NCI-H1436 (cell line): ENCODE results near the gene CHST15.

Experiments
- DNase-seq: peaks from one replicate; lab custom pipeline; 2025; lab: John Stamatoyannopoulos, UW

Gene CHST15

GRCh38 chr10:123998197-123999141 lies 94.9 kb downstream of the CHST15 start:
- DNase-seq, result no peak

GRCh38 chr10:123997486-123998196 lies 95.8 kb downstream of the CHST15 start:
- DNase-seq, result no peak

GRCh38 chr10:123997013-123997412 lies 96.4 kb downstream of the CHST15 start:
- DNase-seq, result no peak

GRCh38 chr10:123996302-123996701 lies 97.1 kb downstream of the CHST15 start:
- DNase-seq, result no peak

- peak; percentile 16 for DNase-seq
Measured at GRCh38 chr10:123995461-123996131, 97.8 kb downstream of the CHST15 start.

- no peak for DNase-seq
Measured at GRCh38 chr10:123995082-123995460, 98.3 kb downstream of the CHST15 start.

GRCh38 chr10:123994417-123995081 lies 98.8 kb downstream of the CHST15 start:
- DNase-seq, result peak; percentile 86

- DNase-seq, result no peak
Measured at GRCh38 chr10:123993534-123994416, 99.6 kb downstream of the CHST15 start.

- no peak for DNase-seq
Measured at GRCh38 chr10:123991611-123992570, 101.5 kb downstream of the CHST15 start.

- DNase-seq, result no peak
Measured at GRCh38 chr10:123990889-123991288, 102.5 kb downstream of the CHST15 start.

GRCh38 chr10:123988694-123989093 lies 104.7 kb downstream of the CHST15 start:
- no peak for DNase-seq

GRCh38 chr10:123986736-123987135 lies 106.7 kb downstream of the CHST15 start:
- DNase-seq, result no peak

- DNase-seq, result no peak
Measured at GRCh38 chr10:123974406-123974805, 119.0 kb downstream of the CHST15 start.

- DNase-seq, result peak; percentile 75
Measured at GRCh38 chr10:123972481-123973401, 120.7 kb downstream of the CHST15 start.

GRCh38 chr10:123970927-123971286 lies 122.5 kb downstream of the CHST15 start:
- DNase-seq, result no peak

GRCh38 chr10:123970207-123970926 lies 123.0 kb downstream of the CHST15 start:
- peak; percentile 15 for DNase-seq

GRCh38 chr10:123967626-123968243 lies 125.7 kb downstream of the CHST15 start:
- DNase-seq, result peak; percentile 69

GRCh38 chr10:123966896-123967231 lies 126.5 kb downstream of the CHST15 start:
- no peak for DNase-seq
